SJSA1 (cell line): ENCODE data around the gene GRK3. TPM values are rescaled to one million over a fixed set of nuclear protein-coding genes. Genes with fewer than 3 reads are reported as not detected.

Source experiments
- DNase-seq, 2 experiments: peaks; one replicate each; pipeline ENCODE4 v3.0.0-alpha.2; 2015 to 2020; ENCODE audit warnings: low spot score in 2 of 2, low read depth in 1 of 2
- H3K27ac ChIP-seq: fragments of 250-450 bp; sonication (Bioruptor Pico); 2 replicates; pipeline ENCODE4 v1.5.1; 2020; ENCODE audit warnings: mild to moderate bottlenecking, moderate library complexity
- H3K27me3 ChIP-seq: fragments of 250-450 bp; sonication (Bioruptor Pico); replicated peaks from 2 replicates; pipeline ENCODE4 v1.5.1; 2020; ENCODE audit warnings: mild to moderate bottlenecking, moderate library complexity
- H3K36me3 ChIP-seq: fragments of 250-450 bp; sonication (Bioruptor Pico); 2 replicates; pipeline ENCODE4 v1.5.1; 2020; ENCODE audit warnings: mild to moderate bottlenecking
- H3K4me1 ChIP-seq: fragments of 250-450 bp; sonication (Bioruptor Pico); replicated peaks from 2 replicates; pipeline ENCODE4 v1.6.1; 2021; ENCODE audit warnings: mild to moderate bottlenecking
- H3K4me3 ChIP-seq: fragments of 250-450 bp; sonication (Bioruptor Pico); 2 replicates; pipeline ENCODE4 v1.5.1; 2020; ENCODE audit warnings: mild to moderate bottlenecking
- H3K9me3 ChIP-seq: fragments of 250-450 bp; sonication (Bioruptor Pico); replicated peaks from 2 replicates; pipeline ENCODE4 v1.5.1; 2020; ENCODE audit warnings: mild to moderate bottlenecking
- total RNA-seq: library from RNA; depleted of rRNA; stranded (reverse); fragments of >200 nt; shearing (Covaris generic); gene quantifications from 2 replicates; pipeline ENCODE4 v1.2.3, GENCODE V29; 2014

Gene GRK3
- total RNA-seq, 1 experiment from 2014 or later: 6.3 TPM

- no peaks in the 10 kb centered on the region for H3K27me3 ChIP-seq
- H3K9me3 ChIP-seq: no peaks in the 10 kb centered on the region
- H3K27ac ChIP-seq: no peak overlapping the region
- no peak overlapping the region for H3K4me3 ChIP-seq
- DNase-seq: no peak
- H3K4me1 ChIP-seq: peaks cover 7% of the 10 kb centered on the region
- no peaks in the 10 kb centered on the region for H3K36me3 ChIP-seq
Measured at GRCh38 chr22:25628494-25628893, 64.0 kb downstream of the GRK3 start.

- DNase-seq: no peak
- Histone ChIP-seq H3K4me3 (no peak overlapping the region), H3K36me3 (no peaks in the 10 kb centered on the region), H3K4me1 (peaks cover 7% of the 10 kb centered on the region), H3K27ac (no peak overlapping the region), H3K9me3 (no peaks in the 10 kb centered on the region), H3K27me3 (no peaks in the 10 kb centered on the region)
Measured at GRCh38 chr22:25629613-25630012, 65.1 kb downstream of the GRK3 start.

DNA sequence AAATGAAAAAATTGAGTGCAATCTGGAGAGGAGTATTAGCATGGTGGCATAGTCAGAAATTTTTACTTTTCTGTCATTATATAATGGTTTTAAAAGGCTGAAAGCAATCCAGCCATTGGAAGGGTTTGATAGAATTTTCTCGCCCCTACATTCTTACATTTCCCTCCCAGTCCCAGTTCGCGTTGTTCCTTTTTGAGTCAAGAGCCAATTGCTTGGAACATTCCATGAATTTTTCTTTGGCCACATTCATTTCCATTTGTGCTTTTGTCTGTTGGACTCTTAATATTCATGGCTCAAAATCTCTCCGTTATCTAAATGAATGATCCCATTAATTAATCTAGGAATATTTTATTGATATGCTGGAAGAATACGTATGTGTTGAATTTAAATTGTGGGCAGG lies 66.0 kb downstream of the GRK3 start:
- Histone ChIP-seq H3K9me3 (no peaks in the 10 kb centered on the region), H3K36me3 (no peaks in the 10 kb centered on the region), H3K27me3 (no peaks in the 10 kb centered on the region; the same call in 1 of the 2 replicates), H3K4me1 (peaks cover 7% of the 10 kb centered on the region), H3K27ac (no peak overlapping the region), H3K4me3 (no peak overlapping the region)
- DNase-seq: no peak

- Histone ChIP-seq H3K27ac (no peak overlapping the region), H3K4me3 (no peak overlapping the region), H3K27me3 (no peaks in the 10 kb centered on the region; the same call in 1 of the 2 replicates), H3K9me3 (no peaks in the 10 kb centered on the region), H3K4me1 (no peaks in the 10 kb centered on the region), H3K36me3 (no peaks in the 10 kb centered on the region)
- DNase-seq: no peak
Measured at GRCh38 chr22:25636323-25636722, 71.8 kb downstream of the GRK3 start.

DNA sequence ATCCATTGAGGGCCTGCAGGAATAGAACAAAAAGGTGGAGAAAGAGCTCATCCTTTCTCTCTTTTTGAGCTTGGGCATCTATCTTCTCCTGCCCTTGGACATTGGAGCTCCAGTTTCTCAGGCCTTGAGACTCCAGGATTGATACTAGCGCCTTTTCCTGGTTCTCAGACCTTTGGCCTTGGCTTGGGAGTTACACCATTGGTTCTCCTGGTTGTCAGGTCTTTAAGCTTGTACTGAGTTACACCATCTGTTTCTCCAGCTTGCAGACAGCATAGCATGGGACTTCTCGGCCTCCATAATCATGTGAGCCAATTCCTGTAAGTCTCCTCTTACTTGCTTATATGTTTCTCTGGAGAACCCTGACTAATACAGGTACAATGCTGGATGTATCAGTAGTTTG lies 72.6 kb downstream of the GRK3 start:
- no peaks in the 10 kb centered on the region for H3K36me3 ChIP-seq
- no peaks in the 10 kb centered on the region; the same call in 1 of the 2 replicates for H3K27me3 ChIP-seq
- no peaks in the 10 kb centered on the region for H3K9me3 ChIP-seq
- no peaks in the 10 kb centered on the region for H3K4me1 ChIP-seq
- DNase-seq: no peak
- no peak overlapping the region for H3K4me3 ChIP-seq
- H3K27ac ChIP-seq: no peak overlapping the region

GRCh38 chr22:25637672-25638071 lies 73.2 kb downstream of the GRK3 start:
- no peak for DNase-seq
- H3K9me3 ChIP-seq: no peaks in the 10 kb centered on the region
- no peaks in the 10 kb centered on the region for H3K4me1 ChIP-seq
- no peaks in the 10 kb centered on the region; the same call in 1 of the 2 replicates for H3K27me3 ChIP-seq
- no peaks in the 10 kb centered on the region for H3K36me3 ChIP-seq
- no peak overlapping the region for H3K4me3 ChIP-seq
- H3K27ac ChIP-seq: no peak overlapping the region

- H3K4me3 ChIP-seq: no peak overlapping the region
- no peaks in the 10 kb centered on the region for H3K36me3 ChIP-seq
- H3K27ac ChIP-seq: no peak overlapping the region
- no peaks in the 10 kb centered on the region; the same call in 1 of the 2 replicates for H3K27me3 ChIP-seq
- H3K9me3 ChIP-seq: no peaks in the 10 kb centered on the region
- no peak for DNase-seq
- H3K4me1 ChIP-seq: 0 out of 2 replicates have a peak, but pooled peaks cover under 1% of the 10 kb centered on the region
Measured at GRCh38 chr22:25638638-25639037, 74.2 kb downstream of the GRK3 start.

GRCh38 chr22:25641650-25642049 lies 77.2 kb downstream of the GRK3 start:
- no peak for DNase-seq
- Histone ChIP-seq H3K9me3 (no peaks in the 10 kb centered on the region), H3K4me3 (no peak overlapping the region), H3K27me3 (no peaks in the 10 kb centered on the region), H3K4me1 (peaks cover 8% of the 10 kb centered on the region), H3K27ac (no peak overlapping the region), H3K36me3 (no peaks in the 10 kb centered on the region)

DNA sequence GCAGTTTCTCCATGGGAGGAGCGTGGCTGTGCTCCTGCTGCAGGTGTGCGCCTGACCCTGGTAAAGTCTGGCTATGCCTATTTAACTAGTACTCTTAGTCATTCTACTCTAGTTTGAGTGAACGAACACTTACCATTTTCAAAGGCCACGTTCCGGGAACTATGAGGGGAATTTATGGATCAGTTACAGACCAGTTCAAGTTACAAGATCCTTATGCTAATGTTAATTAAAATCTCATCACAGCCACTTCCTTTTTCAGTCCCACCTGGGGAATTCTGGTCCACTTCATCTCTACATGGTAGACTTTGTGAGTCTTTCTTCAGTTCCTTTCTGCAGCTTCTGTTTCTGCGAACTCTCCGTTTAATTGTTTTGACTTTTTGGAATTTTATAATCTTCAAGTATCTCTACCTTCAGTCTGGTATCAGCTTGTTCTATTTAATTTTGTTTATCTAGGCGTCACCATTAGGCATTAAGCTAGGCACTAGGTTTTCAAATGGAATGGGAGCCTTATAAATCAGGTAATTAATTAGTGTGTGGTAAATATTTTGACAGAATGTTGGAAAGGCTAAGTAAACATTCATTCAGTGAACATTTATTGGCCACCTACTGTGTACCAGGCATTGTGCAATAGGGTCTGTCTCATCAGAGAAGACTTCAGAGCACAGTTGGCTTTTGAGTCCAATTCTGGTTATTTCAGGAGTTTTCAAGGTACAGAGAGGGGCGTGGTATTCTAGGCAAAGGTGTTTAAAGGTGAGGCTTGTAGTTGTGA lies 78.9 kb downstream of the GRK3 start:
- DNase-seq: no peak
- Histone ChIP-seq H3K4me1 (peaks cover 8% of the 10 kb centered on the region), H3K36me3 (no peaks in the 10 kb centered on the region), H3K4me3 (no peak overlapping the region), H3K27ac (no peak overlapping the region), H3K27me3 (no peaks in the 10 kb centered on the region), H3K9me3 (no peaks in the 10 kb centered on the region)

- Histone ChIP-seq H3K4me3 (no peak overlapping the region), H3K27me3 (no peaks in the 10 kb centered on the region), H3K9me3 (no peaks in the 10 kb centered on the region), H3K36me3 (no peaks in the 10 kb centered on the region), H3K27ac (no peak overlapping the region), H3K4me1 (peaks cover 8% of the 10 kb centered on the region)
- DNase-seq: peak in 1 of 2 experiments; percentile 4
Measured at GRCh38 chr22:25644122-25644521, 79.6 kb downstream of the GRK3 start.

DNA sequence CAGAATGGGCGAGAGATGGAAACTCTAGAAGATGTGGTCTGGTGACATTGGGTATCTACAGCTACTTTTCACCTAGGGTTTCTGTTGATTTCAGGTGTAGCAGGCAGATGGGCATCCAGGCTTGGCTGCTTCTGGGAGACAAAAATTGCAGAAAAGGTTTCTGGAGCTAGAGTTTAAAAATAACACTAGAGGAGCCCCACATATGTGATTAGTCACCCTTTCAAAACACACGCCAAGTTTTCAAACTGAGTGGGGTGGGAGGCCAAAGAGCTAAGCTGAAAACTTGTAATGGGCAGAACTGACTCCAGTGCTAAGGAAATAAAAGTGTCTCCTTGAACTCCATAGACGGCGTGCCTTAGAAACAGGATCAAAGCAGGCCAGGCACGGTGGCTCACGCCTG lies 80.8 kb downstream of the GRK3 start:
- Histone ChIP-seq H3K27ac (no peak overlapping the region), H3K36me3 (no peaks in the 10 kb centered on the region), H3K4me1 (peaks cover 8% of the 10 kb centered on the region), H3K9me3 (no peaks in the 10 kb centered on the region), H3K27me3 (no peaks in the 10 kb centered on the region), H3K4me3 (no peak overlapping the region)
- no peak for DNase-seq

- no peak overlapping the region for H3K27ac ChIP-seq
- no peaks in the 10 kb centered on the region for H3K27me3 ChIP-seq
- no peak overlapping the region for H3K4me3 ChIP-seq
- no peaks in the 10 kb centered on the region for H3K36me3 ChIP-seq
- H3K9me3 ChIP-seq: no peaks in the 10 kb centered on the region
- DNase-seq: no peak
- peaks cover 8% of the 10 kb centered on the region for H3K4me1 ChIP-seq
Measured at GRCh38 chr22:25645964-25646363, 81.5 kb downstream of the GRK3 start.

DNA sequence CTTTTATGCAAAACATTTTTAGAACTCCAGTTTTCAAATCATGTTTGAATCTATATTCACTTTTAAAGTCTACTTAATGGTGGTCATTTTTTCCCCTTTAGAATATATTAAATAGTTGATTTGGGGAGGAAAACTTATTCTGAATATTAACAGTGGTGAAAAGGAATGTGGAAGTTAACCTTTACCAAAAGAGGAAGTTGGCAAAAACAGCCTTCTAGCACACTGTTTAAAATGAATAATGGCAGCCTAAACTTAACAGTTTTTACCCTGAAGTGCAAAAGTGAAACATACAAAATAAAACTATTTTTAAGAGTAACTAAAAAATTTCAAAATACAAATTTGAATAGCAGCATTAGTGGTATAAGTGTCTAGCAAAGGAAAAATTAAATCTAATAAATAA lies 86.4 kb downstream of the GRK3 start:
- no peak overlapping the region for H3K4me3 ChIP-seq
- no peak overlapping the region for H3K27ac ChIP-seq
- no peaks in the 10 kb centered on the region for H3K27me3 ChIP-seq
- H3K9me3 ChIP-seq: no peaks in the 10 kb centered on the region
- no peaks in the 10 kb centered on the region for H3K36me3 ChIP-seq
- no peaks in the 10 kb centered on the region for H3K4me1 ChIP-seq
- DNase-seq: no peak

DNA sequence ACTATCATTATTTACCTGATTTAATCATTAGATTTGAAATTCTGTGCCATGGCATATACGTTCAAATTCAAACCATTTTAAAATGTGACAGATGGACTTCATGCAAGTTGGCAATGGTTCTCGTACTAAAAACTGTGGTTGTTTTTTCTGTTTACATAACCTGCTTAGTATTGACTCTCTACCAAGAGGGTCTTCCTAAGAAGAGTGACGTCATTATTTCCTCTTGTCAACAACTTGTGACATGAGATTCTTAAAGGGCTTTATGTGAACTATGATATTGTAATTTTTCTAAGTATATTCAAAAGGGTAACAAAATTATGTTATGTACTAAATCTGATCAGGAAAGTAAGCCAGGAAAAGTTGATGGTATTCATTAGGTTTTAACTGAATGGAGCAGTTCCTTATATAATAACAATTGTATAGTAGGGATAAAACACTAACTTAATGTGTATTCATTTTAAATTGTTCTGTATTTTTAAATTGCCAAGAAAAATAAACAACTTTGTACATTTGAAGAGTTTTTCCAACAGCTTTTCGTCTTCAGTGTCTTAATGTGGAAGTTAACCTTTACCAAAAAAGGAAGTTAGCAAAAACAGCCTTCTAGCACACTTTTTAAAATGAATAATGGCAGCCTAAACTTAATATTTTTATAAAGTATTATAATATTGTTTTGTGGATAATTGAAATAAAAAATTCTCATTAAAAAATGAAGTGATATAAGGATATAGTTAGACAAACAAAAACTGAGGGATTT lies 87.0 kb downstream of the GRK3 start:
- no peak for DNase-seq
- no peaks in the 10 kb centered on the region for H3K36me3 ChIP-seq
- no peaks in the 10 kb centered on the region for H3K4me1 ChIP-seq
- H3K27me3 ChIP-seq: no peaks in the 10 kb centered on the region
- H3K9me3 ChIP-seq: no peaks in the 10 kb centered on the region
- no peak overlapping the region for H3K27ac ChIP-seq
- no peak overlapping the region for H3K4me3 ChIP-seq
